Astrocyte (in vitro differentiated cells and primary cell): ENCODE results near the gene GSAP.

ENCODE experiments used
- CTCF ChIP-seq: IDR thresholded peaks from 2 replicates; pipeline ENCODE4 v1.5.1; 2011; ENCODE audit warnings: low read depth, mild to moderate bottlenecking, inconsistent platforms, low read length, moderate library complexity; ENCODE audit not compliant: insufficient read depth
- EZH2 ChIP-seq: IDR thresholded peaks from 2 replicates; pipeline ENCODE4 v1.6.1; 2012; ENCODE audit warnings: mild to moderate bottlenecking, low read length, inconsistent platforms; ENCODE audit not compliant: insufficient read depth

DNA sequence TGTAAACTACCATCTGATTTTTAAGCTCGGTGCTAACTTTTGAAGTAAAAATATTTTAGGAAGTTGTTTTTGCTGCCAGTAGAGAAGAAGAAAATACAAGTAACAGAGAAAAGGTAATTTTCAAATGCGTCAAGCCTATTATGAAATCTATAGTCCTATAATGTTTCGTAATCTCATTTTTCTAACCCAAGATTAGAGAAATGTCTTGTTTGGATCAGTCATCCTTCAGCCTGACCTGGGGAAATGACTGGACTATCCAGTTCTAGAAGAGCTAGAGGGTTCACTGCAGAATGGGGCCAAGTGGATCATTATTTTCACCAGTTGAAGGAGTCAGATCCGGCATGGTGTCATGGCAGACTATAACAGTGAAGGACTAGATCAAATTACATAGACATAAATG is 153.8 kb downstream of the GSAP start:
- TF ChIP-seq EZH2 (no peak), CTCF (no peak)
